ENCODE measurements around the gene TUBA3C.

GRCh38 chr13:19153782-19154450, 27.7 kb downstream of the TUBA3C start:
- TF ChIP-seq, protein P1, sequence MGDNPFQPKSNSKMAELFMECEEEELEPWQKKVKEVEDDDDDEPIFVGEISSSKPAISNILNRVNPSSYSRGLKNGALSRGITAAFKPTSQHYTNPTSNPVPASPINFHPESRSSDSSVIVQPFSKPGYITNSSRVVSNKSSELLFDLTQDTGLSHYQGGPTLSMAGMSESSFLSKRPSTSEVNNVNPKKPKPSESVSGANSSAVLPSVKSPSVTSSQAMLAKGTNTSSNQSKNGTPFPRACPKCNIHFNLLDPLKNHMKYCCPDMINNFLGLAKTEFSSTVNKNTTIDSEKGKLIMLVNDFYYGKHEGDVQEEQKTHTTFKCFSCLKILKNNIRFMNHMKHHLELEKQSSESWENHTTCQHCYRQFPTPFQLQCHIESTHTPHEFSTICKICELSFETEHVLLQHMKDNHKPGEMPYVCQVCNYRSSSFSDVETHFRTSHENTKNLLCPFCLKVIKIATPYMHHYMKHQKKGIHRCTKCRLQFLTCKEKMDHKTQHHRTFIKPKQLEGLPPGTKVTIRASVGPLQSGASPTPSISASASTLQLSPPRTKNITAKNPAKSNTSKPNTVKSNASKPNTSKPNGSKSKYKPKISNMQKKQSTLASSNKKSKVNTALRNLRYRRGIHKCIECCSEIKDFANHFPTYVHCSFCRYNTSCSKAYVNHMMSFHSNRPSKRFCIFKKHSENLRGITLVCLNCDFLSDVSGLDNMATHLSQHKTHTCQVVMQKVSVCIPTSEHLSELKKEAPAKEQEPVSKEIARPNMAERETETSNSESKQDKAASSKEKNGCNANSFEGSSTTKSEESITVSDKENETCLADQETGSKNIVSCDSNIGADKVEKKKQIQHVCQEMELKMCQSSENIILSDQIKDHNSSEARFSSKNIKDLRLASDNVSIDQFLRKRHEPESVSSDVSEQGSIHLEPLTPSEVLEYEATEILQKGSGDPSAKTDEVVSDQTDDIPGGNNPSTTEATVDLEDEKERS (tag by site-specific recombination; IDR thresholded peaks at IDR 0.05), result no peak
- peak; percentile 26; the same call in 1 of the 2 replicates for TF ChIP-seq CTCF (tag by site-specific recombination; IDR thresholded peaks at IDR 0.05)

Measured in HEK293 (cell line).